ENCODE results near the gene WNT9B.

DNA sequence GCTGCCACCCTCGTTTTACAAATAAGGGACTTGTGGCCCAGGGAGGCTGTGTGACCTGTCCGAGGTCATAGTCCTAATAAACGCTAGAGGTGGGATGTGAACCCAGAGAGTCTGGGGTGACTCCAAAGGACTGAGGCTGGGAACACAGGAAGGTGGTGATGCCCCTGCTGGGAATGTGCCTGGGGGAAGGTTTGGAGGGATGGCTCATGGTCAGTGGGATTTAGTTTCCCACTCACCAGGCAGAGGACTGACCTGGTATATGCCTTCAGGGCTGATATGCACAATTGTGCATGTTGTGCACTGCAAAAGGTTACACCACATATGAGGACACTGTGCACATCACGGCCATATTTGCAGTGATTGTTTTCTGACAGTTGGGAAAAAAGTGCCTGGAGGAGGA is 13.9 kb upstream of the WNT9B start:
- TF ChIP-seq, protein P1, sequence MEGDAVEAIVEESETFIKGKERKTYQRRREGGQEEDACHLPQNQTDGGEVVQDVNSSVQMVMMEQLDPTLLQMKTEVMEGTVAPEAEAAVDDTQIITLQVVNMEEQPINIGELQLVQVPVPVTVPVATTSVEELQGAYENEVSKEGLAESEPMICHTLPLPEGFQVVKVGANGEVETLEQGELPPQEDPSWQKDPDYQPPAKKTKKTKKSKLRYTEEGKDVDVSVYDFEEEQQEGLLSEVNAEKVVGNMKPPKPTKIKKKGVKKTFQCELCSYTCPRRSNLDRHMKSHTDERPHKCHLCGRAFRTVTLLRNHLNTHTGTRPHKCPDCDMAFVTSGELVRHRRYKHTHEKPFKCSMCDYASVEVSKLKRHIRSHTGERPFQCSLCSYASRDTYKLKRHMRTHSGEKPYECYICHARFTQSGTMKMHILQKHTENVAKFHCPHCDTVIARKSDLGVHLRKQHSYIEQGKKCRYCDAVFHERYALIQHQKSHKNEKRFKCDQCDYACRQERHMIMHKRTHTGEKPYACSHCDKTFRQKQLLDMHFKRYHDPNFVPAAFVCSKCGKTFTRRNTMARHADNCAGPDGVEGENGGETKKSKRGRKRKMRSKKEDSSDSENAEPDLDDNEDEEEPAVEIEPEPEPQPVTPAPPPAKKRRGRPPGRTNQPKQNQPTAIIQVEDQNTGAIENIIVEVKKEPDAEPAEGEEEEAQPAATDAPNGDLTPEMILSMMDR (IDR thresholded peaks at IDR 0.05): no peak
- TF ChIP-seq POLR2A (IDR thresholded peaks at IDR 0.05): no peak
